Measurements from ENCODE around the gene CDK9. TPM values are rescaled to one million over a fixed set of nuclear protein-coding genes. Genes with fewer than 3 reads are reported as not detected.

CDK9 gene
- total and polyA plus RNA-seq, 2 of the 4 experiments (the other 2 are of a cell fraction): 30.3 to 49.9 TPM

DNA sequence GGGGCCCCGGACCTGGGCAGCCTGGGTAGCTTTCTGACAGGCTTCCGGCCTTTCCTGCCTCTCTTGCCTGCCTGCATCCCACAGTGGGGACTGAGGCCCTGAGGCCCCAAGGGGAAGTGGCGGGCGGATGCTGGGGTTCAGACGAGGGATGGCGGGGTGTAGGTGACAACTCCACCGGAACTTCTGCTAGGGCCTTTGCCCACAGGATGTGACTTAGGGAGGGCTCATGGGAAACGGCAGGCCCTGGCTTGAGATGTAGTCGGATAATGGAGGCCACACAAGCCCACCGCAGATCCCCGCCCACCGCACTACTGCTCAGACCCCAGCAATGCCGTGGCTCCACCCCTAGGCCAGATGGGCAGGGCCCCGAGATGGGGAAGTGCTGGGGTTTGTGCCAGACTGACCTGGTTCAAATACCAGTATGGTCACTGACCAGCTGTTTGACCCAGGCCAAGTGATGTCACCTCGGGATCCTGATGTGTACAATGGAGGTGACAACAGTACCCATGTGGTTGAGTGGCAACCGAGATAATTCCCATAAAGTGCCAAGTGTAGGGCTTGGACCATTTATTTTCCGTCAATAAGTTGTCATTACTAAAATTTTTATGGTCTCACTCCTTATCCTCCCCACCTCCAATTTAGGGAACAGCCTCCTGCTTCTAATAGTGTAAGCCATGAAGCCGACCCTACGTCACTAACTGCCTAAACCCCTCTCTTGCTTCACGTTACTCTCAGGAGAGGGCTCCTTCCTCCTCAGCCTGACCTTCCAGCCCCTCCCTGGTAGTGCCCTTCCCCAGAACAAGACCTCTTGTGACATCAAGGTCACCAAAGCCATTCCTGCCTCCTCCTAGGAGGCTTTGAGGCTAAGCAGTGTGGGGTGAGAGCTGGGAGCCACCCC lies 2.5 kb upstream of the CDK9 start:
- Histone ChIP-seq H2BK5ac (ENCODE audit: low read depth, low read length, poor library complexity, severe bottlenecking) (no peak overlapping the region), H3K27ac (ENCODE audit: insufficient read depth, low read length) (no peak overlapping the region), H2BK120ac (ENCODE audit: low read depth, low read length) (no peak overlapping the region), H3K79me1 (ENCODE audit: low read depth in 1 of 2, low read length in 2 of 2) (peaks cover 6 to 22% of the 10 kb centered on the region in 2 experiments; a peak in 3 of 4 replicates), H4K20me1 (ENCODE audit: insufficient read depth, low read length) (peaks cover 24% of the 10 kb centered on the region), H3K4me3 (ENCODE audit: insufficient read depth, low read depth, low read length) (no peak overlapping the region), H3K4ac (ENCODE audit: low read depth, low read length) (no peak overlapping the region), H4K91ac (ENCODE audit: insufficient read depth, low read depth, low read length) (no peak overlapping the region), H4K8ac (ENCODE audit: low read depth in 2 of 2, low read length in 2 of 2) (no peak overlapping the region), H4K5ac (ENCODE audit: low read depth, low read length) (no peak overlapping the region), H3K9ac (ENCODE audit: low read depth, low read length) (no peak overlapping the region), H2AK5ac (ENCODE audit: low read depth, low read length) (no peak overlapping the region), H3K36me3 (ENCODE audit: control insufficient read depth, insufficient read depth, low read length) (peaks cover 13% of the 10 kb centered on the region), H3K27me3 (ENCODE audit: control insufficient read depth, insufficient read depth, low read length) (no peaks in the 10 kb centered on the region), H3K18ac (ENCODE audit: low read depth, low read length) (no peak overlapping the region), H3K4me2 (ENCODE audit: low read depth, low read length) (no peak overlapping the region), H2AFZ (replicated peaks; ENCODE audit: low read length, poor library complexity) (peak overlapping the region; percentile 9), H3K56ac (ENCODE audit: extremely low read depth, insufficient read depth, low read length) (no peak overlapping the region), H2AK9ac (replicated peaks; ENCODE audit: low read depth, low read length, poor library complexity) (no peak overlapping the region), H3K4me1 (ENCODE audit: control insufficient read depth, insufficient read depth, low read length) (no peaks in the 10 kb centered on the region; the same call in 1 of the 2 replicates), H3K9me1 (ENCODE audit: insufficient read depth, low read length) (no peaks in the 10 kb centered on the region), H3K9me3 (ENCODE audit: control insufficient read depth, insufficient read depth, low read length) (no peaks in the 10 kb centered on the region), H2BK15ac (ENCODE audit: low read depth, low read length) (no peak overlapping the region), H3K14ac (replicated peaks; ENCODE audit: low read depth, low read length) (no peak overlapping the region), H2BK20ac (ENCODE audit: low read depth, low read length) (no peak overlapping the region), H3K23ac (ENCODE audit: low read depth, low read length) (no peak overlapping the region)
- ChIA-PET POLR2A (ENCODE audit: unreplicated experiment) (no interaction called here), CTCF (interaction anchor here (0.7 kb wide), 1 partner anchor 70 kb away, joined by 3 read pairs; no protein-coding TSS in a partner anchor)
- 83% methylated on average over 6 of the region's 20 CpGs; no CpG with 5 or more reads in 1 of the 2 experiments for WGBS, 2 experiments (ENCODE audit: extremely low coverage in 2 of 2, insufficient read length in 1 of 2)
- ATAC-seq (ENCODE audit: low read depth): no peak
- in situ Hi-C loops (cut with MboI; ENCODE audit: low sequenced_read_pairs): loop anchor here (5.0 kb wide), 1 partner anchor 46 kb away; the partner anchor contains the start of gene TOR2A
- intact Hi-C loops (cut with micrococcal nuclease): no loop called here
- dilution Hi-C loops (cut with HindIII; ENCODE audit: low sequenced_read_pairs, unreplicated experiment): no loop called here
- BruUV-seq (replicated peaks): no TSS peak
- no peak for TF ChIP-seq RAD21 (IDR thresholded peaks at IDR 0.05; ENCODE audit: low read length)
- no peak for TF ChIP-seq CEBPB (IDR thresholded peaks at IDR 0.05; ENCODE audit: low read depth, low read length)
- TF ChIP-seq, protein P1, sequence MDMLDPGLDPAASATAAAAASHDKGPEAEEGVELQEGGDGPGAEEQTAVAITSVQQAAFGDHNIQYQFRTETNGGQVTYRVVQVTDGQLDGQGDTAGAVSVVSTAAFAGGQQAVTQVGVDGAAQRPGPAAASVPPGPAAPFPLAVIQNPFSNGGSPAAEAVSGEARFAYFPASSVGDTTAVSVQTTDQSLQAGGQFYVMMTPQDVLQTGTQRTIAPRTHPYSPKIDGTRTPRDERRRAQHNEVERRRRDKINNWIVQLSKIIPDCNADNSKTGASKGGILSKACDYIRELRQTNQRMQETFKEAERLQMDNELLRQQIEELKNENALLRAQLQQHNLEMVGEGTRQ (IDR thresholded peaks at IDR 0.05; ENCODE audit: low read depth, low read length): no peak
- no peak for TF ChIP-seq RFX5 (IDR thresholded peaks at IDR 0.05; ENCODE audit: low read depth, low read length)
- no peak for TF ChIP-seq FOS (IDR thresholded peaks at IDR 0.05; ENCODE audit: low read depth, low read length)
- no peak for TF ChIP-seq MAFK (IDR thresholded peaks at IDR 0.05; ENCODE audit: low read depth, low read length)
- TF ChIP-seq, protein P2, sequence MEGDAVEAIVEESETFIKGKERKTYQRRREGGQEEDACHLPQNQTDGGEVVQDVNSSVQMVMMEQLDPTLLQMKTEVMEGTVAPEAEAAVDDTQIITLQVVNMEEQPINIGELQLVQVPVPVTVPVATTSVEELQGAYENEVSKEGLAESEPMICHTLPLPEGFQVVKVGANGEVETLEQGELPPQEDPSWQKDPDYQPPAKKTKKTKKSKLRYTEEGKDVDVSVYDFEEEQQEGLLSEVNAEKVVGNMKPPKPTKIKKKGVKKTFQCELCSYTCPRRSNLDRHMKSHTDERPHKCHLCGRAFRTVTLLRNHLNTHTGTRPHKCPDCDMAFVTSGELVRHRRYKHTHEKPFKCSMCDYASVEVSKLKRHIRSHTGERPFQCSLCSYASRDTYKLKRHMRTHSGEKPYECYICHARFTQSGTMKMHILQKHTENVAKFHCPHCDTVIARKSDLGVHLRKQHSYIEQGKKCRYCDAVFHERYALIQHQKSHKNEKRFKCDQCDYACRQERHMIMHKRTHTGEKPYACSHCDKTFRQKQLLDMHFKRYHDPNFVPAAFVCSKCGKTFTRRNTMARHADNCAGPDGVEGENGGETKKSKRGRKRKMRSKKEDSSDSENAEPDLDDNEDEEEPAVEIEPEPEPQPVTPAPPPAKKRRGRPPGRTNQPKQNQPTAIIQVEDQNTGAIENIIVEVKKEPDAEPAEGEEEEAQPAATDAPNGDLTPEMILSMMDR (conservative IDR thresholded peaks at IDR 0.05; ENCODE audit: low read depth, low read length): no peak
- no peak for TF ChIP-seq BHLHE40 (IDR thresholded peaks at IDR 0.05; ENCODE audit: low read depth, low read length)
- TF ChIP-seq CHD1 (IDR thresholded peaks at IDR 0.05; ENCODE audit: low read depth, low read length): no peak
- TF ChIP-seq MXI1 (IDR thresholded peaks at IDR 0.05; ENCODE audit: borderline replicate concordance, low read depth, low read length): no peak
- TF ChIP-seq MAZ (IDR thresholded peaks at IDR 0.05; ENCODE audit: borderline replicate concordance, low read depth, low read length): no peak
- TF ChIP-seq POLR2A (IDR thresholded peaks at IDR 0.05; ENCODE audit: low read depth, low read length): no peak
- DNase-seq: no peak
